Vagina (tissue), 2 donors: Measurements from ENCODE around the gene DENND6A. TPM values are rescaled to one million over a fixed set of nuclear protein-coding genes. Genes with fewer than 3 reads are reported as not detected.
A peak's percentile ranks its signal among the peaks of the same experiment; 100 is the strongest.

Source experiments
- DNase-seq, 2 donors: peaks; one replicate each; pipeline ENCODE4 v3.0.0-alpha.2; 2017; ENCODE audit errors: extremely low spot score in 2 of 2
- H3K27ac ChIP-seq: fragments of 200-600 bp; sonication (generic); one replicate; pipeline ENCODE4 v1.5.1; 2019
- H3K27me3 ChIP-seq: fragments of 200-600 bp; sonication (generic); one replicate; pipeline ENCODE4 v1.5.1; 2019
- H3K36me3 ChIP-seq, 2 donors: fragments of 200-600 bp; sonication (generic); one replicate each; pipeline ENCODE4 v1.5.1; 2017 to 2019
- H3K4me1 ChIP-seq: fragments of 200-600 bp; sonication (generic); one replicate; pipeline ENCODE4 v1.5.1; 2019
- H3K4me3 ChIP-seq, 2 donors: fragments of 200-600 bp; sonication (generic); 1 replicate in 1 of 2; 2 replicates in 1 of 2; pipeline ENCODE4 v1.5.1; 2016 to 2019
- H3K9me3 ChIP-seq: fragments of 200-600 bp; sonication (generic); one replicate; pipeline ENCODE4 v1.5.1; 2019
- POLR2A ChIP-seq, 2 donors: fragments of 450-650 bp; IDR thresholded peaks; one replicate each; pipeline ENCODE4 v1.6.1; 2017; ENCODE audit warnings: antibody characterized with exemption in 2 of 2, mild to moderate bottlenecking in 2 of 2, moderate library complexity in 2 of 2
- POLR2AphosphoS5 ChIP-seq, 2 donors: sonication (generic); formaldehyde crosslinking; IDR thresholded peaks; one replicate each; pipeline ENCODE4 v1.9.0; 2017; ENCODE audit warnings: antibody characterized with exemption in 2 of 2, mild to moderate bottlenecking in 2 of 2, low read depth in 1 of 2; ENCODE audit not compliant: insufficient read depth in 1 of 2
- intact Hi-C: fragments of 100-400 bp; cut with DNase I; formaldehyde crosslinking; loops from one replicate; pipeline ENCODE4 v1.15.1; 2023
- total RNA-seq: library from RNA; depleted of rRNA; stranded (reverse); fragments of >200 nt; gene quantifications from one replicate; pipeline ENCODE4 v1.2.3, GENCODE V29; 2016
- TF ChIP-seq, protein P1 (sequence below), 3 experiments: fragments of 450-650 bp in 2 of 3; fragments of 200-600 bp in 1 of 3; sonication (generic) in 1 of 3; IDR thresholded peaks; one replicate each; pipeline ENCODE4 v1.5.1; 2017 to 2019; ENCODE audit warnings: antibody characterized with exemption in 3 of 3, mild to moderate bottlenecking in 2 of 3, moderate library complexity in 2 of 3

DENND6A gene
- total RNA-seq, 1 donor from 2014 or later, result 24.8 TPM

DNA sequence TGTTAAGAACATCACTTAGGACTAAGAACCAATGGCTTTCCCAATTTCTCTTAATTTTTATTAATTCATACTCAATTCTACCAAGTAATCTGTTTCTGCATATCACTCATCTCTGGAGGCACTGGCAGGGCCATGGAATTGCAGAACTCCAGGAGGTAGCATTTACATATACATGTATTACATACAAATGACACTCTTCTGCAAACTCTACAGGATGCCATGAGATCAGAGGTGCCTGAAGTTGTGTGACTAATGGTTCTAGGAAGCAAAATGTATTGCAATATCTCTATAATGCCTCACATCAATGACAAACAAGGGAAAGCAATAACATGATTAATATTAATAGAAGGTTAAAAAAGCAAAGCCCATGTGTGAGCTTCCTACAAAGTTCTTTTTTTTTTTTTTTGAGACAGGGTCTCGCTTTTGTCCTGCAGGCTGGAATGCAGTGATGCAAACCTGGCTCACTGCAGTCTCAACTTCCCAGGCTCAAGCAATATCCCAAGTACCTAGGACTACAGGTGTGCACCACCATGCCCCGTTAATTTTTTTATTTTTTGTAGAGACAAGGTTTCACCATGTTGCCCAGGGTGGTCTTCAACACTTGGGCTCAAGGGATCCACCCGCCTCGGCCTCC lies 33.0 kb downstream of the DENND6A start:
- peaks cover 18% of the 10 kb centered on the region for H3K4me1 ChIP-seq
- H3K36me3 ChIP-seq, result peaks cover 0 to 36% of the 10 kb centered on the region in 2 donors
- H3K27ac ChIP-seq, result no peak overlapping the region
- H3K4me3 ChIP-seq, result no peak overlapping the region
- no peaks in the 10 kb centered on the region for H3K27me3 ChIP-seq
- H3K9me3 ChIP-seq, result no peaks in the 10 kb centered on the region
- no peak for DNase-seq
- TF ChIP-seq, protein P1, sequence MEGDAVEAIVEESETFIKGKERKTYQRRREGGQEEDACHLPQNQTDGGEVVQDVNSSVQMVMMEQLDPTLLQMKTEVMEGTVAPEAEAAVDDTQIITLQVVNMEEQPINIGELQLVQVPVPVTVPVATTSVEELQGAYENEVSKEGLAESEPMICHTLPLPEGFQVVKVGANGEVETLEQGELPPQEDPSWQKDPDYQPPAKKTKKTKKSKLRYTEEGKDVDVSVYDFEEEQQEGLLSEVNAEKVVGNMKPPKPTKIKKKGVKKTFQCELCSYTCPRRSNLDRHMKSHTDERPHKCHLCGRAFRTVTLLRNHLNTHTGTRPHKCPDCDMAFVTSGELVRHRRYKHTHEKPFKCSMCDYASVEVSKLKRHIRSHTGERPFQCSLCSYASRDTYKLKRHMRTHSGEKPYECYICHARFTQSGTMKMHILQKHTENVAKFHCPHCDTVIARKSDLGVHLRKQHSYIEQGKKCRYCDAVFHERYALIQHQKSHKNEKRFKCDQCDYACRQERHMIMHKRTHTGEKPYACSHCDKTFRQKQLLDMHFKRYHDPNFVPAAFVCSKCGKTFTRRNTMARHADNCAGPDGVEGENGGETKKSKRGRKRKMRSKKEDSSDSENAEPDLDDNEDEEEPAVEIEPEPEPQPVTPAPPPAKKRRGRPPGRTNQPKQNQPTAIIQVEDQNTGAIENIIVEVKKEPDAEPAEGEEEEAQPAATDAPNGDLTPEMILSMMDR (IDR thresholded peaks at IDR 0.05), result no peak
- TF ChIP-seq POLR2AphosphoS5 (IDR thresholded peaks at IDR 0.05; ENCODE audit: insufficient read depth in 1 of 2, low read depth in 1 of 2) (no peak), POLR2A (IDR thresholded peaks at IDR 0.05) (no peak)
- intact Hi-C loops, result no loop called here

DNA sequence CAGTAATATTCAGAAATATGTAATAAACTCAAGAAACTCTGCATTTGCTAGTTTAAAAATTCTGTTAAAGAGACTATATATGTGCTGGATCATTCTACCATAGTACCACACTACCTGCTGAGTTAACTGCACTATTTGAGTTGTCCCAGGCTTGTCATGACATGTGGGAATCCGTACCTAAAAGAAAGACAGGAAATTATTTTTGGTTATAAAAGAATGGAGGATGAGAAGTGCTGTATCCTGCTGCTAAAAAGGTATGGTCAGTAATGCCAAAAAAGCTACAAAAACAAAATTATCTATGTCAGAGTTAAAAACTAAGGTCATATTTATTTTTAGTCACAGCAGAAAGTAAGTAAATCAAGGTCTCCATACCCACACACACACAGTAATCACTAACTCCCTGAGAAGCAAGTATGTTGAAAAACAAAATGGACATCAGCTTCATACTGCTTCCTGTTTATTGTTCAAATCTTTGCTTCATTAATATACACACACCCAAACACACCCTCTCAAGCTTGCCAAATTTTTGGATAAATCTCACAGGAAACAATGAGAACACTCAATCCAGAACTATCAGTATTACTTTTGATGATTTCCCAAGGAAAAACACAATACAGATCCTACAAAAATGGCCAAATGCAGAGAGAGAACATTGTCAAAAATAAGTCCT lies 33.7 kb downstream of the DENND6A start:
- no peak overlapping the region for H3K4me3 ChIP-seq
- peaks cover 18% of the 10 kb centered on the region for H3K4me1 ChIP-seq
- H3K27ac ChIP-seq, result no peak overlapping the region
- intact Hi-C loops, result no loop called here
- no peaks in the 10 kb centered on the region for H3K9me3 ChIP-seq
- H3K27me3 ChIP-seq, result no peaks in the 10 kb centered on the region
- no peak for TF ChIP-seq POLR2A (IDR thresholded peaks at IDR 0.05)
- TF ChIP-seq, protein P1 (IDR thresholded peaks at IDR 0.05), result no peak
- no peak for TF ChIP-seq POLR2AphosphoS5 (IDR thresholded peaks at IDR 0.05; ENCODE audit: insufficient read depth in 1 of 2, low read depth in 1 of 2)
- DNase-seq, result no peak
- H3K36me3 ChIP-seq, result peaks cover 0 to 34% of the 10 kb centered on the region in 2 donors

DNA sequence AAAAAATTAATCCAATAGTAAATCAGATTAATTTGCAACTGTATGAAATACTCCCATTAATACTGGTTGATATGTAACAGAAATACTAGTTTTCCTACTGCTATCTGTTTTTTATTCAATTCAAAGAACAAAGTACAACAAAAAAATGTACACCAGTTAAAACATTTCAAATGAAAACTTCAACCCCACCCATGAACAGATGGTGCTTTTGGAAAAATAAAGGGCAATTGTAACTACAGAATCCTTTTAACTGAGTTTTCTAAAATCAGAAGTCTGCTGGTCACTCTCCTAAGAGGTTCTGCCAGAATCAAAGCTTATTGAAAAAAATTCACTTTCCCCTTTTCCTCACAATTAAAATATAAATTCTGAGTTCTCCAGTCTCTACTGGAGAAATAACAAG lies 34.3 kb downstream of the DENND6A start:
- no peaks in the 10 kb centered on the region for H3K27me3 ChIP-seq
- intact Hi-C loops, result no loop called here
- H3K9me3 ChIP-seq, result no peaks in the 10 kb centered on the region
- no peak overlapping the region for H3K4me3 ChIP-seq
- peak overlapping the region; percentile 20 for H3K27ac ChIP-seq
- no peak for DNase-seq
- peaks cover 0 to 34% of the 10 kb centered on the region in 2 donors for H3K36me3 ChIP-seq
- TF ChIP-seq POLR2AphosphoS5 (IDR thresholded peaks at IDR 0.05; ENCODE audit: insufficient read depth in 1 of 2, low read depth in 1 of 2) (no peak), POLR2A (IDR thresholded peaks at IDR 0.05) (no peak)
- TF ChIP-seq, protein P1 (IDR thresholded peaks at IDR 0.05), result no peak
- peaks cover 18% of the 10 kb centered on the region for H3K4me1 ChIP-seq

DNA sequence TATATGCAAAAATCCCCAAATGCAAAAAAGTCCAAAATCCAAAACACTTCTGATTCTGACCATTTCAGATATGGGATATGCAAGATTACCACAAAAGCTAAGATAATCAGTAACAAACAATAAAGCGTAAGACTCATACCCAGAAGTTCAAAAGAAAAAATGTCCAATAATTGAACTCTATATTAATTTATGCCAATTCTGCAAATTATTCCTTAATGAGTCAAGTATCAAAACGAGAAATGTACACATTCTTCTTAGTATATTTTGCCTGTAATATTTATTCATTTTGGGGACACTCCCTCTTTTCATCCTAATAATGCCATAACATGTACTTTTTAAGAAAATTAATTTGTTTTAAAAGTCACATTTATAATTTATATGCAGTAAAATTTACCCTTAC lies 37.1 kb downstream of the DENND6A start:
- Histone ChIP-seq H3K4me1 (peaks cover 18% of the 10 kb centered on the region), H3K27ac (no peak overlapping the region), H3K9me3 (no peaks in the 10 kb centered on the region), H3K4me3 (no peak overlapping the region), H3K27me3 (no peaks in the 10 kb centered on the region), H3K36me3 (peaks cover 0 to 26% of the 10 kb centered on the region in 2 donors)
- intact Hi-C loops, result no loop called here
- TF ChIP-seq POLR2A (IDR thresholded peaks at IDR 0.05) (no peak), POLR2AphosphoS5 (IDR thresholded peaks at IDR 0.05; ENCODE audit: insufficient read depth in 1 of 2, low read depth in 1 of 2) (no peak)
- TF ChIP-seq, protein P1 (IDR thresholded peaks at IDR 0.05), result no peak
- DNase-seq, result no peak

DNA sequence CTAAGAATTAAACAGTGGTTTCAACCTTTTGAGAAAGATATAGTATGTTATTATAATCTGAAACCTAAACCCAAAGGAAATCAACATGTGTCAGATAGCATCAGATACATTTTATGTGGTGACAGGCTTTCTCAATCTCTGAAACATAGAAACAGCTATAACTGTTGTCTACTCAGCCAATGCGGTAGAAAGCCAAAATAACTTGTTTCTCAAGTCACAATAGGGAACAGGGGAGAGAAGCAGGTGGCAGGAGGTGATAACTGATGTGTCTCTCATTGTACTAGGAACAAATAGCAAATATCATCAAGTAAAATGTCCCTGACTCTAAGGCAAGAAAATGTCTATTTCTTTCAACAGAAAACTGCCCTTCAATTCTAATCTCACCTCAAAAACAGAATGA lies 38.6 kb downstream of the DENND6A start:
- TF ChIP-seq POLR2AphosphoS5 (IDR thresholded peaks at IDR 0.05; ENCODE audit: insufficient read depth in 1 of 2, low read depth in 1 of 2) (no peak), POLR2A (IDR thresholded peaks at IDR 0.05) (no peak)
- TF ChIP-seq, protein P1 (IDR thresholded peaks at IDR 0.05), result no peak
- Histone ChIP-seq H3K27ac (no peak overlapping the region), H3K4me3 (no peak overlapping the region), H3K4me1 (peaks cover 10% of the 10 kb centered on the region), H3K27me3 (no peaks in the 10 kb centered on the region), H3K9me3 (no peaks in the 10 kb centered on the region), H3K36me3 (peaks cover 0 to 16% of the 10 kb centered on the region in 2 donors)
- DNase-seq, result no peak
- intact Hi-C loops, result no loop called here
